Right lobe of liver (tissue), 6 donors: Measurements from ENCODE around the gene RPL7L1. TPM values are rescaled to one million over a fixed set of nuclear protein-coding genes. Genes with fewer than 3 reads are reported as not detected.
"Not testable (repeated sequence)": the region's sequence is repeated elsewhere in the genome, so short reads cannot be mapped to it uniquely, and the experiment has no call there.

Experiments used
- ATAC-seq, 4 donors: fragments of 200-7000 bp; cut with Tn5 transposase; one replicate each; pipeline ENCODE4 v1.9.1; 2020; ENCODE audit warnings: mild to moderate bottlenecking in 4 of 4, moderate library complexity in 4 of 4
- DNase-seq, 3 donors: peaks; one replicate each; pipeline ENCODE4 v3.0.0-alpha.2; 2020
- H3K27ac ChIP-seq, 3 donors: fragments of 200-600 bp; one replicate each; pipeline ENCODE4 v1.8.0; 2022
- H3K27me3 ChIP-seq, 2 donors: fragments of 200-600 bp; one replicate each; pipeline ENCODE4 v1.8.0; 2022
- H3K36me3 ChIP-seq, 4 donors: fragments of 200-600 bp; sonication (generic) in 1 of 4; one replicate each; pipeline versions ENCODE4 v1.5.1 to v1.8.0; 2017 to 2022; ENCODE audit warnings: control low read depth in 1 of 4
- H3K4me1 ChIP-seq, 4 donors: fragments of 200-600 bp; sonication (generic) in 1 of 4; one replicate each; pipeline versions ENCODE4 v1.5.1 to v1.8.0; 2017 to 2022; ENCODE audit warnings: control low read depth in 1 of 4
- H3K4me3 ChIP-seq, 3 donors: fragments of 200-600 bp; one replicate each; pipeline ENCODE4 v1.8.0; 2022
- H3K9me3 ChIP-seq, 4 donors: fragments of 200-600 bp; sonication (generic) in 1 of 4; one replicate each; pipeline versions ENCODE4 v1.5.1 to v1.8.0; 2017 to 2022; ENCODE audit warnings: control low read depth in 1 of 4
- POLR2A ChIP-seq: fragments of 450-650 bp; IDR thresholded peaks from one replicate; pipeline ENCODE4 v1.6.1; 2017; ENCODE audit warnings: antibody characterized with exemption, mild to moderate bottlenecking
- WGBS: methylation state at CpG from one replicate; pipeline ENCODE4 v1.1.6; 2018; ENCODE audit warnings: low coverage, low lambda C conversion rate; ENCODE audit not compliant: insufficient coverage; ENCODE audit errors: missing lambda C conversion rate; 5-methylcytosine and 5-hydroxymethylcytosine counted together
- intact Hi-C, 2 donors: fragments of 100-400 bp; cut with DNase I; formaldehyde crosslinking; loops; one replicate each; pipeline versions ENCODE4 v1.11.2 to v1.14.1; 2022
- total RNA-seq, 6 experiments: library from RNA; depleted of rRNA in 2 of 6; stranded (reverse); fragments of >200 nt in 2 of 6; fragmentation: NEBNext Ultra II Directional in 3 of 6; extraction: Animal tissue kit (Norgen Biotek cat#: 25700) in 3 of 6; gene quantifications; one replicate each; pipeline versions ENCODE4 v1.1.0 to v1.2.4, GENCODE V29; 2016 to 2023
- TF ChIP-seq, protein P1 (sequence below), 4 donors: fragments of 200-600 bp in 3 of 4; fragments of 450-650 bp in 1 of 4; IDR thresholded peaks; one replicate each; pipeline versions ENCODE4 v1.5.1 to v1.8.0; 2016 to 2022; ENCODE audit warnings: antibody characterized with exemption in 4 of 4, mild to moderate bottlenecking in 2 of 4
- donor health status: DM: no; HTN: yes; CAD: no.
- donor health status: DM: no; HTN: no; CAD: no.
- donor health status: DM: no; HTN: no; CAD: no.
- donor health status: DM: no; HTN: yes; CAD: no.
- donor health status: DM: no; HTN: yes; CAD: no.

The RPL7L1 gene
- total RNA-seq, 6 experiments from 2014 or later, result 36.6 to 114 (median 44.2) TPM

DNA sequence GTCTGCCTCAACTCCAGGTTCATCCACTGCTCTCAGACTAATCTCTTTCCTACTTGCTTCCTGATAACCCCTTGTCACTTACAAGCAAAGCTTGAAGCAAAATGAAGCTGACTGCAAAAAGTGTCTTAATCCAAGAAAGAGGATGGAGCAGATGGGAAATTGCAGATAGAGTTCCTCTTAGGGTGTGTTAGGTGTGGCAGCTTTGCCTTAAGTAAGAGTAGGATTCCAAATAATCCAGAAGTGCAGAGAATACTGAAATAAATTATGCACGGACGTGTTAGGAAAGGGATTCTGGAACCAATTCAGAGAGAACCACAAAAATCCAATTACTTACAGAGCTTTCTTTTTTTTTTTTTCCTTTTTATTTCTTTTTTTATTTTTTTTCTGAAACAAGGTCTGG is 6.1 kb upstream of the RPL7L1 start:
- no peak for DNase-seq
- TF ChIP-seq, protein P1, sequence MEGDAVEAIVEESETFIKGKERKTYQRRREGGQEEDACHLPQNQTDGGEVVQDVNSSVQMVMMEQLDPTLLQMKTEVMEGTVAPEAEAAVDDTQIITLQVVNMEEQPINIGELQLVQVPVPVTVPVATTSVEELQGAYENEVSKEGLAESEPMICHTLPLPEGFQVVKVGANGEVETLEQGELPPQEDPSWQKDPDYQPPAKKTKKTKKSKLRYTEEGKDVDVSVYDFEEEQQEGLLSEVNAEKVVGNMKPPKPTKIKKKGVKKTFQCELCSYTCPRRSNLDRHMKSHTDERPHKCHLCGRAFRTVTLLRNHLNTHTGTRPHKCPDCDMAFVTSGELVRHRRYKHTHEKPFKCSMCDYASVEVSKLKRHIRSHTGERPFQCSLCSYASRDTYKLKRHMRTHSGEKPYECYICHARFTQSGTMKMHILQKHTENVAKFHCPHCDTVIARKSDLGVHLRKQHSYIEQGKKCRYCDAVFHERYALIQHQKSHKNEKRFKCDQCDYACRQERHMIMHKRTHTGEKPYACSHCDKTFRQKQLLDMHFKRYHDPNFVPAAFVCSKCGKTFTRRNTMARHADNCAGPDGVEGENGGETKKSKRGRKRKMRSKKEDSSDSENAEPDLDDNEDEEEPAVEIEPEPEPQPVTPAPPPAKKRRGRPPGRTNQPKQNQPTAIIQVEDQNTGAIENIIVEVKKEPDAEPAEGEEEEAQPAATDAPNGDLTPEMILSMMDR (IDR thresholded peaks at IDR 0.05), result no peak
- TF ChIP-seq POLR2A, result no peak
- Histone ChIP-seq H3K4me1 (peaks cover 0 to 12% (median 5%) of the 10 kb centered on the region in 4 donors), H3K36me3 (peaks cover 0 to 2% (median 0%) of the 10 kb centered on the region in 4 donors), H3K4me3 (no peak overlapping the region), H3K9me3 (no peaks in the 10 kb centered on the region), H3K27ac (no peak overlapping the region), H3K27me3 (no peaks in the 10 kb centered on the region)
- intact Hi-C loops, result loop anchor here in 1 of 2 donors (10.0 kb wide), 1 partner anchor 209 kb away; no protein-coding TSS in a partner anchor
- 59% methylated on average over 2 of the region's 2 CpGs for WGBS
- no peak for ATAC-seq

DNA sequence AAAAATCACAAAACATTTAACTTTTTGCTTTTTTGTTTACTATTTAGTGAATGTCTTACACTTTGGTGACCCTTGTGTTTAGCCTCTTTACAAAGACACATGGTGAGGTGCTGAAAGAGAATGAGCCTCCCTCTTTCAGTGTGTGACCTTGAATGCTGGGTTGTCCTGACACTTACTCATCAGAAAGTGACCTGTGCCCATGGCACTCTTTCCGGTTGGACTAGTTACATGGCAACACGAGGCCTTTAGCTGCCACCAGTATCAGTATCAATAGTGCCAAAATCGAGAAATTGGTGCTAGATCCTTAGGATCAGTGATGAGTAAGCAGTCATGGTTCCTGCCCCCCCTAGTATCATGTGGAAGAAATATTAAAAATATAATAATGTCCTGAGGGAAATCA is 1.7 kb upstream of the RPL7L1 start:
- peak in 2 of 4 donors; percentile 4 to 59 for ATAC-seq
- DNase-seq, result no peak
- Histone ChIP-seq H3K27ac (no peak overlapping the region), H3K4me3 (no peak overlapping the region), H3K4me1 (peaks cover 0 to 15% (median 8%) of the 10 kb centered on the region in 4 donors), H3K9me3 (no peaks in the 10 kb centered on the region), H3K36me3 (peaks cover 0 to 10% (median 4%) of the 10 kb centered on the region in 4 donors), H3K27me3 (no peaks in the 10 kb centered on the region)
- intact Hi-C loops, result loop anchor here in 1 of 2 donors (10.0 kb wide), 1 partner anchor 213 kb away; no protein-coding TSS in a partner anchor
- 18% methylated on average over 3 of the region's 3 CpGs for WGBS
- TF ChIP-seq, protein P1 (IDR thresholded peaks at IDR 0.05), result no peak
- no peak for TF ChIP-seq POLR2A

GRCh38 chr6:42880240-42880817 is 913 bp downstream of the RPL7L1 start:
- H3K27me3 ChIP-seq, DNase-seq, ATAC-seq, H3K9me3 ChIP-seq: not testable (repeated sequence)
- peaks cover 6 to 36% (median 25%) of the 10 kb centered on the region in 4 donors for H3K36me3 ChIP-seq
- peaks cover 0 to 15% (median 8%) of the 10 kb centered on the region in 4 donors for H3K4me1 ChIP-seq
- intact Hi-C loops, result loop anchor here in 1 of 2 donors (10.0 kb wide), 1 partner anchor 136 kb away; the partner anchor contains the start of gene TBCC
- peak overlapping the region; percentile 86 to 92 (median 92) for H3K27ac ChIP-seq
- 12% methylated on average over 19 of the region's 25 CpGs for WGBS
- peak overlapping the region; percentile 77 to 95 (median 78) for H3K4me3 ChIP-seq

- ATAC-seq, H3K27me3 ChIP-seq, DNase-seq, H3K9me3 ChIP-seq, H3K27ac ChIP-seq: not testable (repeated sequence)
- Histone ChIP-seq H3K4me1 (peaks cover 0 to 15% (median 8%) of the 10 kb centered on the region in 4 donors), H3K4me3 (peak overlapping the region; percentile 77 to 95 (median 78)), H3K36me3 (peaks cover 6 to 41% (median 28%) of the 10 kb centered on the region in 4 donors)
- WGBS, result 67% methylated on average over 7 of the region's 12 CpGs
- intact Hi-C loops, result loop anchor here in 1 of 2 donors (10.0 kb wide), 1 partner anchor 136 kb away; the partner anchor contains the start of gene TBCC
These were observed 1.5 kb downstream of the RPL7L1 start for GRCh38 chr6:42880871-42881270.

GRCh38 chr6:42885702-42886101 is 6.3 kb downstream of the RPL7L1 start:
- Histone ChIP-seq H3K27me3 (no peaks in the 10 kb centered on the region), H3K27ac (no peak overlapping the region), H3K36me3 (peaks cover 6 to 54% (median 32%) of the 10 kb centered on the region in 4 donors), H3K9me3 (no peaks in the 10 kb centered on the region), H3K4me3 (no peak overlapping the region), H3K4me1 (peaks cover 0 to 9% (median 2%) of the 10 kb centered on the region in 4 donors)
- TF ChIP-seq, protein P1 (IDR thresholded peaks at IDR 0.05), result no peak
- no peak for TF ChIP-seq POLR2A
- ATAC-seq, result no peak
- WGBS, result 68% methylated on average over 4 of the region's 4 CpGs
- DNase-seq, result no peak
- intact Hi-C loops, result loop anchor here in 1 of 2 donors (10.0 kb wide), 1 partner anchor 141 kb away; the partner anchor contains the start of gene TBCC

DNA sequence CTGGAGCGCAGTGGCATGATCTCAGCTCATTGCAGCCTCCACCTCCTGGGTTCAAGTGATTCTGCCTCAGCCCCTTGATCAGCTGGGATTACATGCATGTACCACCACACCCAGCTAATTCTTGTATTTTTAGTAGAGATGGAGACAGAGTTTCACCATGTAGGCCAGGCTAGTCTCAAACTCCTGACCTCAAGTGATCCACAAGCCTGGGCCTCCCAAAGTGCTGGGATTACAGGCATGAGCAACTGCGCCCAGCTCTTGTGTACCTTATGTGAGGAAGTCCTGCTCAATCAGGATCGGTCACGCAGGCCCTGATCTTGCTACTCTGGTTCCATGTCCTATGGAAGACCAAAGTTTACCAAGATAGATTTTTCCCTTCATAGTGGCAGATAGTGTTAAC is 8.8 kb downstream of the RPL7L1 start:
- not testable (repeated sequence) for ATAC-seq

More for the DNA sequence above, 8.8 kb downstream of the RPL7L1 start:
- H3K27ac ChIP-seq, H3K27me3 ChIP-seq, DNase-seq, H3K4me1 ChIP-seq, H3K9me3 ChIP-seq, H3K4me3 ChIP-seq: not testable (repeated sequence)
- WGBS, result 92% methylated on average over 2 of the region's 4 CpGs
- intact Hi-C loops, result loop anchor here in 1 of 2 donors (10.0 kb wide), 1 partner anchor 143 kb away; the partner anchor contains the start of gene TBCC
- peaks cover 6 to 39% (median 25%) of the 10 kb centered on the region in 4 donors for H3K36me3 ChIP-seq
